Measurements from ENCODE around the gene RET.

GRCh38 chr10:43035800-43036199 is 41.1 kb upstream of the RET start:
- TF ChIP-seq CTCF (IDR thresholded peaks at IDR 0.05; ENCODE audit: low read depth, low read length) (no peak), EZH2phosphoT487 (IDR thresholded peaks at IDR 0.05; ENCODE audit: low read depth) (no peak)

Data from OCI-LY3 (cell line).